Tibial nerve (tissue), 4 donors: ENCODE results near the gene NOC4L. TPM values are rescaled to one million over a fixed set of nuclear protein-coding genes. Genes with fewer than 3 reads are reported as not detected.

Experiments
- DNase-seq, 2 donors: peaks; one replicate each; pipeline ENCODE4 v3.0.0-alpha.2; 2019; ENCODE audit warnings: low spot score in 2 of 2
- H3K27ac ChIP-seq, 4 donors: fragments of 200-600 bp; sonication (generic) in 3 of 4; one replicate each; pipeline ENCODE4 v1.5.1; 2017 to 2019; ENCODE audit warnings: mild to moderate bottlenecking in 1 of 4
- H3K27me3 ChIP-seq, 2 donors: fragments of 200-600 bp; sonication (generic) in 1 of 2; one replicate each; pipeline versions ENCODE4 v1.5.1 to v1.6.0; 2017 to 2019
- H3K36me3 ChIP-seq, 3 donors: fragments of 200-600 bp; sonication (generic); one replicate each; pipeline ENCODE4 v1.5.1; 2018 to 2019
- H3K4me1 ChIP-seq, 4 donors: fragments of 200-600 bp; sonication (generic) in 3 of 4; one replicate each; pipeline ENCODE4 v1.5.1; 2017 to 2019
- H3K4me3 ChIP-seq, 4 donors: fragments of 200-600 bp; sonication (generic) in 3 of 4; one replicate each; pipeline ENCODE4 v1.5.1; 2017 to 2019; ENCODE audit warnings: mild to moderate bottlenecking in 1 of 4, moderate library complexity in 1 of 4
- H3K9me3 ChIP-seq, 4 donors: fragments of 200-600 bp; sonication (generic) in 3 of 4; one replicate each; pipeline ENCODE4 v1.5.1; 2017 to 2019
- EP300 ChIP-seq, 2 donors: sonication (generic); formaldehyde crosslinking; IDR thresholded peaks; one replicate each; pipeline ENCODE4 v1.6.1; 2017; ENCODE audit warnings: antibody characterized with exemption in 2 of 2, mild to moderate bottlenecking in 1 of 2
- POLR2A ChIP-seq, 2 donors: fragments of 450-650 bp; IDR thresholded peaks; one replicate each; pipeline ENCODE4 v1.6.1; 2017; ENCODE audit warnings: antibody characterized with exemption in 2 of 2, mild to moderate bottlenecking in 2 of 2, moderate library complexity in 2 of 2
- WGBS, 2 donors: methylation state at CpG; one replicate each; pipeline ENCODE4 v1.1.5; 2018; 5-methylcytosine and 5-hydroxymethylcytosine counted together
- total RNA-seq, 4 donors: library from RNA; depleted of rRNA; stranded (reverse); fragments of >200 nt; gene quantifications; one replicate each; pipeline ENCODE4 v1.1.0, GENCODE V29; 2016
- TF ChIP-seq, protein P1 (sequence below), 5 experiments: fragments of 200-600 bp in 3 of 5; fragments of 450-650 bp in 2 of 5; sonication (generic) in 3 of 5; IDR thresholded peaks; one replicate each; pipeline ENCODE4 v1.5.1; 2016 to 2019; ENCODE audit warnings: antibody characterized with exemption in 5 of 5, mild to moderate bottlenecking in 3 of 5, moderate library complexity in 2 of 5

Gene NOC4L
- total RNA-seq, 4 donors from 2014 or later, result 8.2 to 24.9 (median 17.0) TPM

DNA sequence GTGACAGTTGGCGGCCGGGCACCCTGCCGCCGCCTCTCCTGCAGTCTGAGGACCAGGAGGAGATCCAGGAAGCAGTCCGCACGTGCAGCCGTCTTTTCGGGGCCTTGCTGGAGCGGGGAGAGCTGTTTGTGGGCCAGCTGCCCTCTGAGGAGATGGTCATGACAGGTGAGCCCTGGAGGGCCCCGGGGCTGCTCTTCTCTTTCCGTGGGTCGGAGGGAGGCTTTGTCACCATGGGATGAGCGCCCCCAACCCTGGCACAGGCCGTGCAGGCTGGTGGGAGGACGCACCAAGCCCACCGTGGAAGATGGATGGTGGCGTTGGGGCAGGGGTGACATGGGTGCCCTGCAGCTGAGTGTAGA is 532 bp downstream of the NOC4L start:
- TF ChIP-seq, protein P1, sequence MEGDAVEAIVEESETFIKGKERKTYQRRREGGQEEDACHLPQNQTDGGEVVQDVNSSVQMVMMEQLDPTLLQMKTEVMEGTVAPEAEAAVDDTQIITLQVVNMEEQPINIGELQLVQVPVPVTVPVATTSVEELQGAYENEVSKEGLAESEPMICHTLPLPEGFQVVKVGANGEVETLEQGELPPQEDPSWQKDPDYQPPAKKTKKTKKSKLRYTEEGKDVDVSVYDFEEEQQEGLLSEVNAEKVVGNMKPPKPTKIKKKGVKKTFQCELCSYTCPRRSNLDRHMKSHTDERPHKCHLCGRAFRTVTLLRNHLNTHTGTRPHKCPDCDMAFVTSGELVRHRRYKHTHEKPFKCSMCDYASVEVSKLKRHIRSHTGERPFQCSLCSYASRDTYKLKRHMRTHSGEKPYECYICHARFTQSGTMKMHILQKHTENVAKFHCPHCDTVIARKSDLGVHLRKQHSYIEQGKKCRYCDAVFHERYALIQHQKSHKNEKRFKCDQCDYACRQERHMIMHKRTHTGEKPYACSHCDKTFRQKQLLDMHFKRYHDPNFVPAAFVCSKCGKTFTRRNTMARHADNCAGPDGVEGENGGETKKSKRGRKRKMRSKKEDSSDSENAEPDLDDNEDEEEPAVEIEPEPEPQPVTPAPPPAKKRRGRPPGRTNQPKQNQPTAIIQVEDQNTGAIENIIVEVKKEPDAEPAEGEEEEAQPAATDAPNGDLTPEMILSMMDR (IDR thresholded peaks at IDR 0.05), result no peak
- TF ChIP-seq EP300 (IDR thresholded peaks at IDR 0.05), result no peak
- no peak for TF ChIP-seq POLR2A (IDR thresholded peaks at IDR 0.05)
- Histone ChIP-seq H3K4me3 (peak overlapping the region; percentile 79 to 99 (median 98)), H3K4me1 (peaks cover 0 to 39% (median 17%) of the 10 kb centered on the region in 4 donors), H3K9me3 (no peaks in the 10 kb centered on the region), H3K36me3 (peaks cover 0 to 63% (median 12%) of the 10 kb centered on the region in 3 donors), H3K27me3 (no peaks in the 10 kb centered on the region), H3K27ac (peak overlapping the region; percentile 87 to 96 (median 96))
- WGBS, 2 donors, result 3 to 13% methylated on average over 12 to 17 of the region's 17 CpGs
- DNase-seq, result peak in 1 of 2 donors; percentile 10

DNA sequence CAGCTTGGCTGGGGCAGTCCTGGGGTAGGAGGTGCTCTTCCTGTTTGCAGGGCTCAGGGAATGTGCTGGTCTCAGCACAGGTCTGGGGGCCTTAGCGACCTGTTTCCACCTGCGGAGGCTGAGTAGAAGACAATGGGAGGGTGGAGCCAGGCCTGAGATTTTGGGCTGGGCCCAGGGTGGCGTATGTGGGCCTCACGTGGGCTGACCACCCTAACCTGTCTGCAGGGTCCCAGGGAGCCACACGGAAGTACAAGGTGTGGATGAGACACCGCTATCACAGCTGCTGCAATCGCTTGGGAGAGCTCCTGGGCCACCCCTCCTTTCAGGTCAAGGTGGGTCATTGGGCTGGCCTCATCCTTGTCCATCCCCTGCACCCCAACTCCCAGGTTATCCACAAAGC is 1.1 kb downstream of the NOC4L start:
- H3K27me3 ChIP-seq, result no peaks in the 10 kb centered on the region
- H3K4me1 ChIP-seq, result peaks cover 0 to 39% (median 17%) of the 10 kb centered on the region in 4 donors
- H3K9me3 ChIP-seq, result no peaks in the 10 kb centered on the region
- H3K36me3 ChIP-seq, result peaks cover 0 to 57% (median 7%) of the 10 kb centered on the region in 3 donors
- peak in 1 of 2 donors; percentile 11 for DNase-seq
- H3K27ac ChIP-seq, result peak overlapping the region in 1 of 4 donors; percentile 96
- WGBS, 2 donors, result 80 to 87% methylated on average over 7 of the region's 7 CpGs
- peak overlapping the region in 2 of 4 donors; percentile 79 to 99 for H3K4me3 ChIP-seq
- TF ChIP-seq EP300 (IDR thresholded peaks at IDR 0.05) (no peak), POLR2A (IDR thresholded peaks at IDR 0.05) (no peak)
- TF ChIP-seq, protein P1 (IDR thresholded peaks at IDR 0.05), result no peak

DNA sequence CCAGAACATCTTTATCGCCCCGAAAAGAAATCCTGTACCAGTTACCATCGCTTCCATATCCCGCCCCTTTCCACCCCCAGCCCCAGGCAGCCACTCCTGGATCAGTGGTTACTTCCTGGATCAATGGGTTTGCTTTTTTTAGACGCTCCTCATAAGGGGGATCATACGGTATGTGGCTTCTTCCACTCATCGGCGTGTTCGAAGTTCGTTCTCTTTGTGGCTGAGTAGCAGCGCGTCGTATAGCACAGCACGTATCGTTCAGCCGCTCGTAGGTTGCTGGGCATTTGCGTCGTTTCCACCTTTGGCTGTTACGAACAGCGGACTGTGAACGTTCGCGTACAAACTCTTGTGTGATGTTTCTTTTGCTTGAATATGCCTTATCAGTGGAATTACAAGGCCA is 1.8 kb downstream of the NOC4L start:
- Histone ChIP-seq H3K4me1 (peaks cover 0 to 39% (median 17%) of the 10 kb centered on the region in 4 donors), H3K27ac (no peak overlapping the region), H3K4me3 (no peak overlapping the region), H3K36me3 (peaks cover 0 to 56% (median 3%) of the 10 kb centered on the region in 3 donors), H3K9me3 (no peaks in the 10 kb centered on the region), H3K27me3 (no peaks in the 10 kb centered on the region)
- no peak for TF ChIP-seq POLR2A (IDR thresholded peaks at IDR 0.05)
- TF ChIP-seq EP300 (IDR thresholded peaks at IDR 0.05), result no peak
- TF ChIP-seq, protein P1 (IDR thresholded peaks at IDR 0.05), result no peak
- DNase-seq, result peak in 1 of 2 donors; percentile 11
- WGBS, 2 donors, result 94 to 97% methylated on average over 24 of the region's 24 CpGs

DNA sequence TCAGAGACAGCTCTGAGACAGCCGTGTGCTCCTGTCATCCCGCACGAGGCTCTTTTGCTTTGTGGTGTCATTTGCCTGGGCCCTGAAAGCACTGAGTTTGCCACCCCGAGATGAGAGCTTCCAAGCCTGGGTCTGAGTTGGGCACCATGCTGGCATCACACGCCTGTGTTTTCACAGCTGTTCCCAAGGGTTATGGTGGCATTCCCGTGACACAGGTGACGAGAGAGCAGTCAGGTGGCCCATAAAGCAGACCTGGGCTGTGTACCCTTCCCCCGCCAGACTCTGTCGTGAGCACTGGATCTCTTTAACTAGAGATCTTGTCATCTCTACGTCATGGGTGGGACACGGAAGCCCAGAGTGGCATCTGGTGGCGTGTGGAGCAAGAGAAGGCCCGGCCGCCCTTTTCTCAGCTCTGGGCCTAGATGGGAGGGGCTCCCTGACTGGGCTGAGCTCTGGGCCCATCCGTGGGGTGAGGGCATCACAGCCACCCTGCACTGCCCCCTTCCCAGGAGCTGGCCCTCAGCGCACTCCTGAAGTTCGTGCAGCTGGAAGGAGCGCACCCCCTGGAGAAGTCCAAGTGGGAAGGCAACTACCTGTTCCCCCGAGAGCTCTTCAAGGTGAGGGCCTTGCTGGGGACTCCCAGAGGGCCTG is 2.6 kb downstream of the NOC4L start:
- DNase-seq, result peak in 1 of 2 donors; percentile 5
- TF ChIP-seq POLR2A (IDR thresholded peaks at IDR 0.05) (no peak), EP300 (IDR thresholded peaks at IDR 0.05) (no peak)
- TF ChIP-seq, protein P1 (IDR thresholded peaks at IDR 0.05), result no peak
- 86 to 91% methylated on average over 19 of the region's 19 CpGs for WGBS, 2 donors
- Histone ChIP-seq H3K27ac (no peak overlapping the region), H3K27me3 (no peaks in the 10 kb centered on the region), H3K9me3 (no peaks in the 10 kb centered on the region), H3K4me3 (no peak overlapping the region), H3K4me1 (peaks cover 0 to 38% (median 17%) of the 10 kb centered on the region in 4 donors), H3K36me3 (peaks cover 0 to 56% (median 7%) of the 10 kb centered on the region in 3 donors)
